ENCODE data around the gene KRTAP4-5. TPM values are rescaled to one million over a fixed set of nuclear protein-coding genes. Genes with fewer than 3 reads are reported as not detected.
"Not testable (repeated sequence)": the region's sequence is repeated elsewhere in the genome, so short reads cannot be mapped to it uniquely, and the experiment has no call there.

Gene KRTAP4-5
- total RNA-seq, 1 experiment from 2014 or later = not detected

- DNase-seq (ENCODE audit: low read depth) = no peak
- in situ Hi-C loops (cut with HindIII; ENCODE audit: low pct_unique_long_range_greater_than_20kb, low sequenced_read_pairs) = no loop called here
Measured at GRCh38 chr17:41151525-41151924, 1.9 kb upstream of the KRTAP4-5 start.

- in situ Hi-C loops (cut with HindIII; ENCODE audit: low pct_unique_long_range_greater_than_20kb, low sequenced_read_pairs) = no loop called here
- DNase-seq (ENCODE audit: low read depth) = no peak
Measured at GRCh38 chr17:41150026-41150425, 401 bp upstream of the KRTAP4-5 start.

- DNase-seq (ENCODE audit: low read depth) = not testable (repeated sequence)
Measured at GRCh38 chr17:41148971-41149651, 514 bp downstream of the KRTAP4-5 start.

GRCh38 chr17:41147531-41148204, 2.0 kb downstream of the KRTAP4-5 start:
- in situ Hi-C loops (cut with HindIII; ENCODE audit: low pct_unique_long_range_greater_than_20kb, low sequenced_read_pairs) = no loop called here
- no peak for DNase-seq (ENCODE audit: low read depth)

More at GRCh38 chr17:41148971-41149651, 514 bp downstream of the KRTAP4-5 start:
- in situ Hi-C loops (cut with HindIII; ENCODE audit: low pct_unique_long_range_greater_than_20kb, low sequenced_read_pairs) = not testable (repeated sequence)

DNA sequence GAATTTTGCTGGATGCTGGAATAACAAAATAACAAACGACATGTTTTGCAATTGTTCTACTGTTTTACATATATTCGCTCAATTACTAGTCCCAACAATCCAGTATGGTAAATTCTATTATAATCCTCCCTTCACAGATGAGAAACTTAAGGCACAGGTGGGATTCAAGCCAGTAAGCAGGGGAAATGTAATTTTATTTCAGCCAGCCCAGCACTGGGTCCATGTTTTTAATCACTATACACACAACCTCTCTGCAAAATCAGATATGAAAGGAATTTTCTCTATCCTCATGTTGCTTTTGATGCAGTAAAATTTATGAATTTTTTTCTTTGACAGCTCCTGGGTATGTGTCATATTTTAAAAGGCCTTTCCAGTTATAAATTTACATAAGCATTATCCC, 4.4 kb downstream of the KRTAP4-5 start:
- DNase-seq (ENCODE audit: low read depth) = no peak
- in situ Hi-C loops (cut with HindIII; ENCODE audit: low pct_unique_long_range_greater_than_20kb, low sequenced_read_pairs) = no loop called here

- DNase-seq (ENCODE audit: low read depth) = no peak
- in situ Hi-C loops (cut with HindIII; ENCODE audit: low pct_unique_long_range_greater_than_20kb, low sequenced_read_pairs) = no loop called here
Measured at GRCh38 chr17:41144846-41145245, 4.8 kb downstream of the KRTAP4-5 start.

DNA sequence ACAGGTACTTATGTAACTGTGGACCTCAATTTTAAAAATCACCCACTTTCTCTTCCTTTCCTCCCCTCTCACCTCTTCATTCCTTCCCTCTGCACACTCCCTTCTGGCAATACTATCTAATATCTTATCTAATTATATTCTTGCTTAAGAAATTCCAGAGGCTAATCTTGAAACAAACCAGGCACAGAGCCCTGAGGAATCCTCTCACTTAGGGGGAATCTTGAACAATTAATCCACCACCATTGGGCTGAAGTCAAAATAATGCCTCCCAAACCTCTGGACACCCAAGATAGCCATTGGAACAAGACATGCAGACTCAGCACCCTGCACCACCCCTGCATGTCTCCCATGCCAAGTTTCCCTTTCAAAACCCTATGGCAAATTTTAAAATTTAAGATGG, 8.3 kb downstream of the KRTAP4-5 start:
- no peak for DNase-seq (ENCODE audit: low read depth)
- in situ Hi-C loops (cut with HindIII; ENCODE audit: low pct_unique_long_range_greater_than_20kb, low sequenced_read_pairs) = no loop called here

- peak; percentile 75 for DNase-seq (ENCODE audit: low read depth)
- in situ Hi-C loops (cut with HindIII; ENCODE audit: low pct_unique_long_range_greater_than_20kb, low sequenced_read_pairs) = no loop called here
Measured at GRCh38 chr17:41140360-41141131, 9.1 kb downstream of the KRTAP4-5 start, which contains the start of gene KRTAP4-6. TSS of gene KRTAP4-6 (minus strand) at chr17:41140544. CDS start at chr17:41140487, 57 bp downstream.

DNA sequence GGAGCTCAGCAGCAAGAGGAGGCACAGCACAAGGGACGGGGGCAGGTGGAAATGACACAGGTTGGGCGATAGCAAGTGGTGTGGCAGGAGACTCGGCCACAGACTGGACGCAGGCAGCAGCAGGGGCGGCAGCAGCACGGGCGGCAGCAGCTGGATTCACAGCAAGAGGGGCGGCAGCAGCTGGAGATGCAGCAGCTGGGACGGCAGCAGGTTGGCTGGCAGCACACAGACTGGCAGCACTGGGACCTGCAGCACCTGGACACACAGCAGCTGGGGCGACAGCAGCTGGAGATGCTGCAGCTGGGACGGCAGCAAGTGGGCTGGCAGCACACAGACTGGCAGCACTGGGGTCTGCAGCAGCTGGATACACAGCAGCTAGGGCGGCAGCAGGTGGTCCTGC, 9.8 kb downstream of the KRTAP4-5 start:
- in situ Hi-C loops (cut with HindIII; ENCODE audit: low pct_unique_long_range_greater_than_20kb, low sequenced_read_pairs); DNase-seq (ENCODE audit: low read depth): not testable (repeated sequence)

DNA sequence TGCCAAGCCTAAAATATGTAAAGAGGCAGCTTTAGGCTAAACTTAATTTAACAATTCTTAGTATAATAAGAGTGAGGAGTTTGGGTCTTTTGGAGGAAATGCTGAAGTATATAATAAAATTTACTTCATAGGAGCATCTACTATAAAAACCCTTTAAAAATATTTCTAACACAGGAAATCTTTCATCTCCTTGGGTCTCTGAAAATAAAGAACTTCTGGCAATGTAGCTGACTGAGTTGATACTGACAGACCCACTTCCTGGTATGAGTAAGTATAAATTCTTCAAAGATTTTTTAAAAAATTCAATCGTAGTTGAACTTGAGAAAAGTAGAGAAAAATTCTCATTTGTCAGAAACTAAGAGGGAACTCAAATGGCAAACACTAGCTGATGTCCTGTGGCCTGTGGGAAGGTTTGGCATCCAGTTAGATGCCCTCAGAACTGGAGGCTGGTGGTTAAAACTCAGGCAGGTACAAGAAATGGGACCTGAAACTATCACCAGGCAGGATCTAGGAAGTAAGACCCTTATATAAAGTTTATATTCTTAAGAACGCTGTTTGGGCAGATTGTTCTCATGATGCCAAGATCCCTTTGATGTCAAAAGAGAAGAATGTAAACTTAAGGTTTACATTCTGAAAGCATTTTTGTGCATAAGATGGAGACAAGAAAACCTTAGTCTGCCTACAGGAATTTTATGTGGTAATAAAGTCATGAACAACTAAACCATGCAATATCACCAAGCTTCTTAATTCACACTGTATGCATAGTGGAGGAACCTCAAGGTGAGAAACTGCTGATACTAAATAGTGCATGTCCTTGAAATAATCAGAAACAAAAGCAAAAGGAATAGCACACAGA, 15.5 kb downstream of the KRTAP4-5 start:
- in situ Hi-C loops (cut with HindIII; ENCODE audit: low pct_unique_long_range_greater_than_20kb, low sequenced_read_pairs) = no loop called here
- DNase-seq (ENCODE audit: low read depth) = no peak

GRCh38 chr17:41131979-41132378, 17.6 kb downstream of the KRTAP4-5 start:
- DNase-seq (ENCODE audit: low read depth) = peak; percentile 16
- in situ Hi-C loops (cut with HindIII; ENCODE audit: low pct_unique_long_range_greater_than_20kb, low sequenced_read_pairs) = no loop called here

DNA sequence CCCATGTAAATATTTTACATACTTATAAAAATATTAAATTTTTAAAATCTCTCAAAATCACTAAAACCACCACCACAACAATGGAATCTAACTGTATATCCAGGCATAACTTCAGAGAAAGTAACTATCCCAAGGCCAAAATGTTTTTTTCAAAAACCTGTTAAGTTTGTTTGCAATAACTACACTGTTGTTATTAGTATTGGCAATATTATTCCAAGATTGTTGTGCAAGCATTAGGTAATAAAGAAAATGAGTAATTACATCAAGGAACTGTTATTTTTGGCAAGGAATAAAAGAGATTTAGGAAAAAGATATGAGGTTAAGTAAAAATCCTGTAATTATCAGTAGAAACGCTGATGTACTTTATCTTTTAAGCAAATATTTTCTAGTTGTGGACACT, 22.3 kb downstream of the KRTAP4-5 start:
- in situ Hi-C loops (cut with HindIII; ENCODE audit: low pct_unique_long_range_greater_than_20kb, low sequenced_read_pairs) = no loop called here
- no peak for DNase-seq (ENCODE audit: low read depth)

- DNase-seq (ENCODE audit: low read depth) = no peak
- in situ Hi-C loops (cut with HindIII; ENCODE audit: low pct_unique_long_range_greater_than_20kb, low sequenced_read_pairs) = no loop called here
Measured at GRCh38 chr17:41126412-41126811, 23.2 kb downstream of the KRTAP4-5 start.

- in situ Hi-C loops (cut with HindIII; ENCODE audit: low pct_unique_long_range_greater_than_20kb, low sequenced_read_pairs) = no loop called here
- no peak for DNase-seq (ENCODE audit: low read depth)
Measured at GRCh38 chr17:41125064-41125463, 24.6 kb downstream of the KRTAP4-5 start.

- DNase-seq (ENCODE audit: low read depth); in situ Hi-C loops (cut with HindIII; ENCODE audit: low pct_unique_long_range_greater_than_20kb, low sequenced_read_pairs): not testable (repeated sequence)
Measured at GRCh38 chr17:41123991-41124371, 25.6 kb downstream of the KRTAP4-5 start, which contains the start of gene KRTAP4-12. TSS of gene KRTAP4-12 (minus strand) at chr17:41124182. CDS start at chr17:41124122, 60 bp downstream.

GRCh38 chr17:41123292-41123990, 26.2 kb downstream of the KRTAP4-5 start:
- in situ Hi-C loops (cut with HindIII; ENCODE audit: low pct_unique_long_range_greater_than_20kb, low sequenced_read_pairs); DNase-seq (ENCODE audit: low read depth): not testable (repeated sequence)

- DNase-seq (ENCODE audit: low read depth) = no peak
- in situ Hi-C loops (cut with HindIII; ENCODE audit: low pct_unique_long_range_greater_than_20kb, low sequenced_read_pairs) = no loop called here
Measured at GRCh38 chr17:41121742-41122141, 27.9 kb downstream of the KRTAP4-5 start.

Measured in Caki2 (cell line).